GM21786 (cell line): ENCODE measurements around the gene TBXAS1.

ENCODE experiments used
- ATAC-seq: cut with Tn5 transposase; IDR thresholded peaks from one replicate; pipeline ENCODE4 v1.9.1; 2021; ENCODE audit not compliant: unreplicated experiment

The TBXAS1 gene

GRCh38 chr7:139854124-139854511, 25.1 kb downstream of the TBXAS1 start:
- ATAC-seq, result no peak

- no peak for ATAC-seq
Observed at GRCh38 chr7:139854803-139855497, 25.9 kb downstream of the TBXAS1 start.

GRCh38 chr7:139855498-139856270, 26.6 kb downstream of the TBXAS1 start:
- ATAC-seq, result peak; percentile 87

GRCh38 chr7:139857791-139858190, 28.7 kb downstream of the TBXAS1 start:
- ATAC-seq, result no peak

GRCh38 chr7:139860090-139860775, 31.2 kb downstream of the TBXAS1 start:
- no peak for ATAC-seq

GRCh38 chr7:139861803-139862202, 32.7 kb downstream of the TBXAS1 start:
- ATAC-seq, result no peak

GRCh38 chr7:139866047-139866837, 37.2 kb downstream of the TBXAS1 start:
- no peak for ATAC-seq

- no peak for ATAC-seq
Observed at GRCh38 chr7:139867847-139868246, 38.8 kb downstream of the TBXAS1 start.

- ATAC-seq, result no peak
Observed at GRCh38 chr7:139869886-139870285, 40.8 kb downstream of the TBXAS1 start.

GRCh38 chr7:139870380-139870779, 41.3 kb downstream of the TBXAS1 start:
- ATAC-seq, result no peak

GRCh38 chr7:139871331-139871730, 42.3 kb downstream of the TBXAS1 start:
- ATAC-seq, result no peak

- ATAC-seq, result no peak
Observed at GRCh38 chr7:139871820-139872219, 42.8 kb downstream of the TBXAS1 start.

- no peak for ATAC-seq
Observed at GRCh38 chr7:139873593-139874301, 44.7 kb downstream of the TBXAS1 start.

GRCh38 chr7:139874302-139874629, 45.2 kb downstream of the TBXAS1 start:
- no peak for ATAC-seq

GRCh38 chr7:139875821-139876241, 46.8 kb downstream of the TBXAS1 start:
- peak; percentile 53 for ATAC-seq

GRCh38 chr7:139876622-139877283, 47.7 kb downstream of the TBXAS1 start:
- no peak for ATAC-seq

GRCh38 chr7:139883814-139884213, 54.8 kb downstream of the TBXAS1 start:
- ATAC-seq, result no peak

GRCh38 chr7:139884441-139884840, 55.4 kb downstream of the TBXAS1 start:
- ATAC-seq, result no peak

GRCh38 chr7:139885511-139885910, 56.4 kb downstream of the TBXAS1 start:
- no peak for ATAC-seq

- no peak for ATAC-seq
Observed at GRCh38 chr7:139886206-139886605, 57.1 kb downstream of the TBXAS1 start.
